HG02642 (cell line): ENCODE measurements around the gene REG3G.

ENCODE experiments used
- ATAC-seq: cut with Tn5 transposase; IDR thresholded peaks from one replicate; pipeline ENCODE4 v1.9.1; 2021; ENCODE audit warnings: mild to moderate bottlenecking; ENCODE audit not compliant: unreplicated experiment, poor library complexity

The REG3G gene

DNA sequence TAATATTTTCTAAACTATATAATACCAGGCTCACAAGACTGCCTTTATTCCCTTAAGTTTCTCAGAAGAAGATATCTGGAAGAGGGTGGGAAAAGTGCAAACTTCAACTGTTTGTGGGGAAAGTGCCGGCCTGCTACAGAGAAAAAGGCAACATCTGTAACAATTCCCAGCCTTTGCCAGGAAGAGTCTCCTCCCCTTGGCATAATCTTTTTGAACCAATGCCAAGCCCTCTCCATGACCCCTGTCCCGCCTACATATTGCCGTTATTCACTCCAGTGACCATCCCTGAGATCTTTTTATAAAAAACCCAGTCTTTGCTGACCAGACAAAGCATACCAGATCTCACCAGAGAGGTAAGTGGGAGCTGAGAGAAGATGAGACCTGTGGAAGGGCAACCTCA is at the start of gene REG3G:
TSS of gene REG3G (plus strand) at position 282 of the 400 bp plus-strand sequence. CDS start 392 bp downstream, outside the sequence.
- no peak for ATAC-seq

DNA sequence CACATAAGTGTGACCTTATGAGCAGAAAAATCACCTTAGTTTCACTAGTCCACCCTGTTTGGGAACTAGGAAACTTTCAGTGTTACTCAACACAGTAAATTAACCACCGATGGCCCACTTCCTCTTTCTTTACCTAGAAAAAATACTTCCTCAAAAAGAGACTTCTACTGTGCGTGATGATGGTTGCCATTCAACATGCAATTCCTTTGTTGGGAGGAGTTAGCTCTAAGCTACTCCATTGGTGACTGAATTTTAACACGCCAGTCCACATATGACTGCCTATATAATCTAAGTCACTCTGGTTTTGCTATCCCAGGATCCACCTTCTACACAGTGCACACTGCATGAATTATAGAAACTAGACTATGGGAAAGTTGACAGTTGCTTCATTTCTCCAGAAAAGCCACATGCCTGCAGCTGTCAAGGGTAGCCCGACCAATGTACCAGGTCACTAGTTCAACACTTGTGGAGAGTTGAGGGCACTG is 47.8 kb upstream of the REG3G start:
- peak; percentile 97 for ATAC-seq

DNA sequence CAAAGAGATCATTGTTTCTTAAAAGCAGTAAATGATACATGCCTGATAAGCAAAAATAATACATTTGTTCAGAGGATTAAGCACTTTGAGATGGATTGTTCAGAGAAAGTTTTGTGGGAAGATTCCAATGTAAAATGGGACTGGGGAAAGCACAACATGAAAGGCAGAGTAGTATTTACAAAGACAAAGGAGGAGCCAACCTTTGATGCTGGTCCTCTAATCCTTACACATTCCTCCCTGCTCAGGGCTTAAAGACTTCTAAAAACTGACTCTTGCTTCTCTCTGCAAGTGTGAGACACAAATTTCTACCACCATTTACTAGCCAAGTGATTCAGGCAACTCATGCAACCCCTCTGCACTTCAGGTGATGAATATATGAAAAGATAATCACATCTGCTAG is 47.2 kb upstream of the REG3G start:
- ATAC-seq: no peak

DNA sequence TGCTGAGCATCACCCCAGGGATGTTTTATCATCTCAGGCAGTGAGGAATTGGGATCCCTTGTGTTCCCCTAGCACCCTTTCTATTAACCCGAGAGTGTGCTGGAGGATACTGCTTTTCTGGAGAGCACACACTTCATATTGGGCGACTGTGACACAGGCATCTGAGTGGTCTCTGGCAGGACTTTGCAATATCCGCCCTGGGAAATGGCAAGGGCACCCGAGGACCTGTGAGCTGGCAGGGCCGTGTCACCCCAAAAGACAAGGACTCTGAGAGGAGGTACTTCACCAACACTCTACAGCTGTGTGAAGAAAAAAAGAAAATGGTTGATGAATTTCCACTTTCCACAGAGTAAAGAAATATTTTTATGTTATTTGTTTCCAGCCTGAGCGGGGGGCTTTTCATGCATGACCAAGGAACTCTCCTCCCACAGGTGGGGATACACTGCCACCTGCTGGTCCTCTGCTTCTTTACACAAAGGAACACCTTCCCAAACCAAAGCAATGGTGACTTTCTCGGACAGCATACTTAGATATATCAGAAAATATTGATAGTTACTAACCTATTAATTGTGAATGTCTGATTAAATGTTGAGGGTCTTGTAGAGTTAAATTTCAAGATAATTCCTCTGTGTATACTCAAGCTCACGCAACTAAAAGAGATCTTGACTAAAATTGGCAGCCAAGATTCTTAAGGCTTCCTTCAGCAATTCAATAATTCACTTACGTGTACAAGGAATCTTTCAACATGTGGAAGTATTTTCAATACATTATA is 45.9 kb upstream of the REG3G start:
- ATAC-seq: peak; percentile 44

DNA sequence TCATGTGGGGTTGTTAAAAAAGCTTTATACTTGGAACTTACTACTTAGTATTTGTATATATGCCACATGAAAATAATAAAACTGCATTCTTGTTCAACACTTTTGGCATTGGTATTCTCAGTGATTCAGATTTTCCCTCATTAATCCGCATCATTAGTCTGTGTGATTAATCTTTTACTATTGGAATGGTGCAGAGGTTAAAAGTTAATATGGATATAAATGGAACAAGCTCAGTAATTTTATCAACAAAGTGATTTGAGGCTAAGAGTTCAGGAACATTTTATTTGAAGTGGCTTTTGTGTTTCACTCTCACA is 45.4 kb upstream of the REG3G start:
- no peak for ATAC-seq

DNA sequence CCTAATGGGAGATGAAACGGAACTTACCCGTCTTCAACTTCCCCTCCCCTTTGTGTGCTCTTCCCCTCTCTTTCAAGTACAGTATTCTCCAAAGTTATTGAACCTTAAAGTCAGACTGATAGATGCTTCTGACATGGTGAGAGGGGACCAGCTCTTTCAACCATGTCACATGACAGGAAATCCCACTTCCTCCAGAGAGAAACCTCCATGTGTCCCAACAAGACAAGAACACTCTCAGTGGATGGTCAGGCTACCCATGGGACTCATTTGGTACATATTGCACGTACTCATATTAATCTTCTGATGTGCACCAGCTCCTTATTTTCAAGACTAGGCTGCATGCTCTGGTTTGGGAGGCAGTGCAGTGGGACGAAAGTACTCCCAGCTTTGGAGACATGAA is 44.6 kb upstream of the REG3G start:
- ATAC-seq: no peak

DNA sequence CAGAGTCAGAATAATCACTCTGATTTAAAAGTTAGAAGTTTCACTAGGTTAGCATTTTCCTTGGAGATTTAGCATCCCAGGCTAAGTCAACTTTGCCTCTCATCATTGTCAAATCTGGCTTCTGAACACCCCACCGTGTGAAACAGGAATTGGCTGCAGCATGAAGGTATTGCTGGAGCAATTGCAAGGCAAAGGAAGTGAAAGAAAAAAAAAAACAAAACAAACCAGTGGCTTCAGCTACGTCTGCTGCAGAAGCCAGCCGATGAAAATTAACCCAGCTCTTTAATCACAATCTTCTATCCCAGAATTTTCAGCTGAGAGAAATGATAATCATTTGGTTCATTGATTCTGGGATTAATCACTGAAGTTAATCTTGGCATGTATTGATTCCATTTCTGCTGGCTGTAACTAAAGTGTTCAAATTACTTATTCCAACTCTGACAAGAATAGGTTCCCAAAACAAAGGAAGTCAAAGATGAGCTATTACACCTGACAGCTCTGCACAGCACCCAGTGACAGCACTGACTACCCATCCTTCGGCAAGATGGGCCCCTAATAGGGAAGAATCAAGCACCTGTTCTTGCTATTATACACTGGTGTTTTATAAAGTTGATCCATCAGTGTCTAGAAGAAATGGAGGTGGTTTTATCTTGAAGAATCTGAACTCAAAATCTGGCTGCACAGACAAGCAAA is 42.7 kb upstream of the REG3G start:
- ATAC-seq: no peak

DNA sequence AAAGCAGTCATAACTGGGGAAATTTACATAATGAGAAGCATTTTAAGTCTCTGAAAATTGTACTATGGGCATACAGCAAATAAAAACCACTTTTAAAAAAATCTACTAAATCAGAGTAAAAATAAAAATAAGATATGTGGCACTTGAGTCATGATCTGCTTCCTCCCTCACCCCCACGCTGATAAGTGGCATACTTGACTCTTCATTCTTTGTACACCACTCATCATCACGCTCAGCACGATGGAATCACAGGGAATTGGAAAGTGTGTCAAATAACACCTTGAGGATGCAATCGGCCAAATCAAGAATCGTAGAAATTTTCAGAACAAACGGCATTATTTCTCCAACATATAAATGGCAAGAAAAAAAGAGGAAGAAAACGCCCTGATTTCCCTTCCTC is 41.1 kb upstream of the REG3G start:
- no peak for ATAC-seq

DNA sequence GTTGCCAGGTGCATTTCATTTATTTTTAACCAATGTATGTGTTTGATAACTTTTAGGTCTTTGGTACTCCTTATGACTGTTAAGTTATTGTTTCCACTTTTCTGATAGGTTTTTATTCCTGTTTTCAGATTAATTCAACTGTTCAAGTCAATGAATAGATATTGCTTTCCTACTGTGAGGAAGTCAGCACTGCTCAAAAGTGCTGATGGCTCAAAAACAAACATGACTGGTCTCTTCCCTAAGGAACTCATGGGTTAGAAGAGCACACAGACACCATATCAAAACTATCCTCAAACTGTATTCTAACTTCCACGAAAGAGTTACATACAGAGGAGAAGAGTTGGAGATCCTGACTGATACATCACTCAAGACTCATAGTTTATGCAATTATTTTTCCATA is 39.9 kb upstream of the REG3G start:
- ATAC-seq: no peak

DNA sequence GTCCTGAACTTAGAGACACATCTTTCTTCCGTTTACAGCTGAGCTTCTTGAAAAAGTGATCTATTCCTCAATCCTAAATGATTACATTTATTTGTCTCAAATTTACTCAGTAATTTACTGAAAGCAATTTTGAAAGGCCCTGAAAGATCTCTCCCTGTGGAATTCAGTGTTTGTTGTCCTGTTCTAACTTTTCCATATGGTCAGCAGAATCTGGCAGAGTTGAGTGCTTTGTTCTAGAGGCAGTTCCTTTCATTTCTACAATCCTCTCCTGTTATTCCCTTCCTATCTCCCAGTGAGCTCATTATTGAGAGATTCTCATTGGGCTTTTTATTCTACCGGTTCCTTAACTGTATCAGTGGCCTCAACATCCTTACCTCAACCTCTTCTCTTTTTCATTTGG is 36.5 kb upstream of the REG3G start:
- ATAC-seq: no peak

DNA sequence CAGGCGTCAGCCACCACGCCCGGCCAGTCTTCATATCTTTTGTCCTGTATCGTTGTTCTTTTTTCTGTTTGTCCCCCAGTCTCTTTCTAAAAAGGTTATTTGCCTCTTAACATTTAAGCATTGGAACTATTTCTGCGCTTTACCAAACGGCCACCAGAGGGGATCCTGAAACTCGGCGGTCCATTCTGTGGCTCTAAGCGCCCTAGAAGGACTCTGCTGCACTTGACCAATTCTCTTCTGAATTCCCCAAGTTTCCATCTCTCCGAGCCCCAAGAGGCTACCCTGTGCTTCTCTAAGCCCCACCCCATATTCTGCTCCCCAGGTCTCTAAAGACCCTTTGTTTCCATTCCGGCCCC is 33.1 kb upstream of the REG3G start:
- ATAC-seq: no peak

DNA sequence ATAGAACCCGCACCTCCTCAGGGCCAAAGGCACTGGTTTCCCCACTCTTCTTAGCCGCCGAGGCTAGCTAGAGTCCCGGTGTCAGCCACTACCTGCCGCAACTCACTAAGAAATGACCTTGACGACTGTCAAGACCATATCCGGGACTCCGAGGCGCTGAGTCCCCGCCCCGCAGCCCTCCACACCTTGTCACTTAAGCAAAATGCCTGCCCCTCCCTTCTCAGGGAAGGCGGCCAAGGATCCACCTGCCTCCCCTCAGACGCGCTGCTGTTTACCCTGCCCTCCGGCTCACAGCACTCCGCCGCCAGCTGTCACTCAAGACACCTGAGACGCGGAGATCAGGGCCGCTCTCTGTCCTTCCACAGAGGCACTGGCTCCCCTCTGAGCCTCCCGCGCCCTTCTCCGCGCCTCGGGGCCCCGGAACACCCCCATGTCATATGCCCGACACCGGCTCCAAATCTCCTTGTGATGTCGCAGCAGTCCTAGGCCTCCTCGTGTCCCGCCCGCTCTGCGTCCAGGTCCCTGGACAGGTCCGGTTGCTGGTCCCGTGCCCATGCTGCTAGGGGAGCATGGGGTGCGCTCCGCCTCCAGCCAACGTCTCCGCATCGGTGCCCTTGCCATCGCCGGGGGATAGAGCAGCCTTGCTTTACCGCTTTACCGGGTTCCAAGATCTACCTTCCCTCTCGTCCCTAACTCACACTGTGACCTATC is 32.5 kb upstream of the REG3G start:
- no peak for ATAC-seq

DNA sequence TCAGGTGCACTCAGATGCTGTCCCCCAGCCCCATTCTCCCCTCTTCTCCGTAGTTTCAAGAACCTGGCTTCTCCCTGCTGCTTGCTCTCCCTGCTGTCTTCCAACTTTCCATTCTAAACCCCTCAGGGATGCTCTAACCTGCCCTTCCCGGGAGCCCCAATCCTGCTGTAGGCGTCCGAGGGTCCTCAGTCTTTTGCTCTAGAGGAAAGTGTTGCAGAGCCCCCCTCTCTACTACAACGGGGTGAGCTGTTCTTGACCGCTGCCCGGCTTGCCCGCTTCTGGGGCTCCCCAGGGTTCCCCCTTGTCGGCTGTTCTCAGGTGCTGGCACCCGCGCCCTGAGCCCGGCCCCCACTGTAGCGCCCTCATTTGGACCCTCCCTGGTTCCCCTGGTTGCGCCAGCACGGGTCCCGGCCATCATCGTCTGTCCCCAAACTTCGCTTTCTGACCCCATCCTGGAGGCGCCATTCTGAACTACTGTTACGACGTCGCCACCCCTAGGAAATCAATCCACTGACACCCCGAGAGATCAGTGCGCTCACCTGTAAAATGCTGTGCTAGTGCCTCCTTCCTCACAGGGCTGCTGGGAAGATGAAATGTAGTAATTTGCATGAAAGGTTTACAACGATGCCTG is 31.9 kb upstream of the REG3G start:
- no peak for ATAC-seq

DNA sequence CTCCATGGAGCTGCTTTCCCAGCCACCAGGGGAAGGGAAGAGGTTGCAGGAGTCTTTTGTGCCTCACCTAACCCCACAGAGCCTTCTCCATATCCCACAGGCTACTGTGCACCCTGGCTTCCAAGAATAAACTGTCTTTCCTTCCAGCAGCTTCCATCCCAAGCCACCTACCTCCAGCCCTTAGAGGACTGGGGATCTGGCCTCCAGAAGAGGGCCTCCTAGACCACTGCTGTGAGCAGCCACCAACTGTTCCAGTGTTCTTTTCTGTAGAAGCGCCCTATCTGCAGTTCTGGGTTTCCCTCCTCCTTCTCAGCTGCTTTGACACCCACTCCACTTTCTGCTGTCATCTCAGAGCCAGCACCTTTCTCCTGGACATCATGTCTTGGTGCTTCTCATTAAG is 30.7 kb upstream of the REG3G start:
- no peak for ATAC-seq

DNA sequence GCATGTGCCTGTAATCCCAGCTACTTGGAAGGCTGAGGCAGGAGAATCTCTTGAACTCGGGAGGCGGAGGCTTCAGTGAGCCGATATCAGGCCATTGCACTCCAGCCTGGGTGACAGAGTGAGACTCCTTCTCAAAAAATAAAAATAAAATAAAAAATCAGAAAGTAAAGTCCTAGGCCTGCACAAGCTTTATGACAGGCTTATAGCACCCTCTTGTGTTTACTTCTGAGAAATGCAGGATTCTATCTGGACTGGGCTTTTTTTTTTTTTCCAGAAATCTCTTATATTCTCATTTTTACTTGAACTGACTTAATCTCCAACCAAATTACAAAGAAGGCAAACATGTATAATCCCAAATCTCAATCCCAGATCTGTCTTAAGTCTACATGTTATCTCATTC is 26.1 kb upstream of the REG3G start:
- no peak for ATAC-seq

DNA sequence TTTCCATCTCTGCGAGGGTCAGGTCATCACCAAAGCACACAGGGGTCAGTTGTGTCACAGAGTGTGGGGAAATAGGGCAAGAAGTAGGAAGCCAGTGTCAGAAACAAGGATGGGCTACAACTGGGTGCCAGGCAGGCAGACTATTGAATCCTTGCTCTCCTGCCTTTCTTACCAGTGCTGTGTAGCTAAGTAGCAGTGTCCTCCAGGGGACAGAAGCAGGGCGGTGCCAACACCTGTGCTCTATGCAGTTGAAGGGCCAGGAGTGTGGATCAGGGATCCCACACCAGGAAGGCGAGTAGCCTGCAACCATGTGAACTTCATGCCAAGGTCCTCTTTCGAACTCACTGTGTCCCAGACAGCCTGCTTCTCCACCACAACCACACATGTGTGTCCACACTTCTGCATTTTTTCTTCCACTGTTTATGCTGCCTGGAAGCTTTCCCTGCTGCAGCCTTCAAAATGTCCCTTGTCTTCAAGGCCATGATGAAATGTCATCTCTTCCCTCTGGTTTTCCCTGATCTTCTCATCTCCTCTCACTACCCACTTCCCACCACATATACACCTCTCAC is 25.4 kb upstream of the REG3G start:
- ATAC-seq: no peak

DNA sequence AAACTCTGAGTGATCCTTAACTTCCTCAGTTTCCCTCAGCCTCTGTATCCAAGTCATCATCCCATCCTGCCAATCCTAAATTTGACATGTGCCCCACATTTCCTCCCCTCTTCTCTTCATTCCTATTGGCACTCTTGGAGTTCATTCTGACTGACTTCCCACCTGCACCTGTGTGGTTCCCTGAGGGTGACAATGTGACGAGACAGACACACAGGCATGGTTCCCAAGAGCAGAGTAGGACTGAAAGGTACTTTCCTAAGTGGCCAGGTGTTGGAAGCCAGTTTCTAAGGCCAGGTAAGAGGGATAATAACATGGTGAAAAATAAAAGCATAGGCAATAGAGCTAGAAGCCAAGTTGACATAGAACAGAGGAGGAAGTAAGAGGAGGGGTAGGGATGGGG is 24.2 kb upstream of the REG3G start:
- no peak for ATAC-seq

DNA sequence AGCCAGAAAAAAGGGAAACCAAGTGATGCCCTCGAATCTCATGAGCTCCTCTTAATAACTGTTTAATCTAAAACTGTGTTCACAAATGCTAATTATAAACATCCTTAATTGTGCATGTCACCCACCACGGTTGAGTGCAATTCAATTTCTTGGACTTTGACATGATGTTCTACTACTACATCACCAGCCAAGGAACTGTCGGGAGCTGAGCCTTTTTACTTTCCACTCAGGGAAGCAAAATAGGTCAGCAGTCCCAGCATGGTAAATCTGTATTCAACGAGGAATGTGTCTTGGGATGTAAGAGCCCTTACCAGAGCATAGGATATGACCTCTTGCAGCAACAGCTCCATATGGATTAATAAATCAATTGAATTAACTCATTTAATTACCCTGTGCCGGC is 20.8 kb upstream of the REG3G start:
- ATAC-seq: no peak

DNA sequence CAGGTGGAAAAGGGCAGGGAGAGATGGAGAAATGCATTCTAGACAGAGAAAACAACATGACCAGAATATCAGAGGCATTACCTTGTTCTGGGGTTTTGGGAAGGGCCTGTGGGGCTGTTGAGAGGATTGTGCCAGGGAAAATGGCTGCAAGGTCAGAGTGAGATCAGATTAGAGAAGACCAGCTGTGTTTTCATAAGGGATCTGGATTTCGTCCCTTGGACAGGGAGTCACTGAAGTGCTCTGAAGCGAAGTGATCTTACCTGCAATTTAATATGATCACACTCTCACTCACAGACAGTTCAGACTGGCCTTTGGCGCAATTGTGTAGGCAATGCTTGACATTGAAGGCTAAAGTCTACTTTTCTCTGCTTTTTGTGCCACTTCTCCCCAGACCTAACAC is 20.3 kb upstream of the REG3G start:
- no peak for ATAC-seq

DNA sequence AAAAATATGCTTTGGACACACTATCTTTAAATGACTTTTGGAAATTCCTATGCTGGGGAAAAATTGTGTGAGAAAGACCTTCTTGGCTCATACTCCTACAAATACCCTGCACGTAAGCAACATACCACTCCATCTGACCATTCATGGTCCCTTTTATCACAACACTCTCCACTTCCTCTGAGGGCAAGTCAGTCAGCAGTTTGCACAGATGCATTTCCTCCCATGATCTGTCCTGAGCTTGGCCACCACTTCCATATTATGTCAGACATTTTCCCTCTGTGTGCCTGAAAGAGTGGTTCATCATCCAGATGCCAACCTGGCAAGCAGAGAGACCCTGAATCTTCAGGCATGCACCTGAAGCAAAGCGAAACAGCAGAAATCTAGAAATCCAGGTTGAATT is 16.1 kb upstream of the REG3G start:
- ATAC-seq: no peak

DNA sequence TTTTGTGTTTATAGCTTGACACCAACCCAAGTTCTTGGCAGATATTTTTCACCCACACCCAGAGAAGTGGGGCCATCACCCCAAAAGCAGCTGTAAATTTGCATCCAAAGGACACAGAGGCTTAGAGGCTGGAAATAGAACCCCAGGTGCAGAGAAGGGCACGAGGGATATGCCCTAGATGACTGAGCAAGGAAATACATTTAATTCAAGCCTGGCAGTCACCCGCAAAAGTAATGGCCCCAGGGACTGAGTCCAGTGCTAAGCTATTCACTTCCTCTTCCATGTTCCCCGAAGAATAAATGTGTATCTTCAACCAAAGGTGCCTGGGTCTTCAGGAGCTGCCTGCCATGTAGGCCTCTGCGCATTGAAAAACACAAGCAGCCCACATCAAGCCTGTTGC is 14.0 kb upstream of the REG3G start:
- ATAC-seq: no peak
